Ishikawa (cell line): ENCODE data around the gene PTPRN2.

Experiments used
- EP300 ChIP-seq: IDR thresholded peaks from 2 replicates; pipeline ENCODE4 v1.6.1; 2012; ENCODE audit warnings: borderline replicate concordance
- RAD21 ChIP-seq: IDR thresholded peaks from 2 replicates; pipeline ENCODE4 v1.6.1; 2012; ENCODE audit warnings: low read depth
- TCF12 ChIP-seq: IDR thresholded peaks from 2 replicates; pipeline ENCODE4 v1.6.1; 2012; ENCODE audit warnings: low read depth
- TEAD4 ChIP-seq: IDR thresholded peaks from 2 replicates; pipeline ENCODE4 v1.6.1; 2012
- YY1 ChIP-seq: IDR thresholded peaks from 2 replicates; pipeline ENCODE4 v1.6.1; 2012; ENCODE audit warnings: low read depth
- TF ChIP-seq, protein P1 (sequence below): IDR thresholded peaks from 2 replicates; pipeline ENCODE4 v1.6.1; 2012
- TF ChIP-seq, protein P2 (sequence below): IDR thresholded peaks from 2 replicates; pipeline ENCODE4 v1.6.1; 2012; ENCODE audit warnings: low read depth, mild to moderate bottlenecking

DNA sequence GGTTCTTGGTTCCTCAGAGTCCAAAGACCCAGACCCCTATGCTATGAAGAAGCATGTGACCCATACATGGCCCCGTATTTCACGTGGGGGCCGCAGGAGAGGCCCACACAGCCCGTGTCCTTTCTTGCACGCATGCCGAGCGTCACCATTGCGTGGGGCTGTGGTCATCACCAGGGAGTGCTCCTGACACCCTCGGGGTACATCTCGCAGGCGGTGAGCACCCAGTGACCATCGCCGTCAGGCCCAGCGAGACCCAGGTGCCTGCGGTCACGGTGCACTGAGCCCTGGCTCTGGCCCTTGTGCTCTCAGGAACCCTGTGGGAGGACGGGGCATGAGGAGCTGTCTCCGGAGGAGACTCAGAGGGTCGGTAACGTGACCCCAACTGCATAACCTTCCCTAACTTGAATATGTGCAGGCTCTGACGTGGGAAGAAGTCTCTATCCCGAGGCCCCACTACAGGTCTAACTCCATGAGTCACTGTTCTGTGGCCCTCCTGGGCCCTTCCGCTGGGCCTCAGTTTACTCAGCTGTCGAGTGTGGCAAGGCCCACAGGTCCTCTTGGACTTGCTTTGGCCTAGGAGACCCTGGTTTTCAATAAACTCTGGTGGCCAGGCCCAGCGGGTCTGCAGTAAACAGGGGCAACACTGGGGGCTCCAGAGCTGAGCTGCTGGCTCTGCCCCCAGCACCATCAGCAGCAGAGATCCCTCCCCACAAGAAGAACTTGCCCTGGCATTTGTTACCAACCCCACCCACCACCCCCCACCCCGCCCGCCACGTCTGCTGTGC is 503.9 kb downstream of the PTPRN2 start:
- TF ChIP-seq, protein P1, sequence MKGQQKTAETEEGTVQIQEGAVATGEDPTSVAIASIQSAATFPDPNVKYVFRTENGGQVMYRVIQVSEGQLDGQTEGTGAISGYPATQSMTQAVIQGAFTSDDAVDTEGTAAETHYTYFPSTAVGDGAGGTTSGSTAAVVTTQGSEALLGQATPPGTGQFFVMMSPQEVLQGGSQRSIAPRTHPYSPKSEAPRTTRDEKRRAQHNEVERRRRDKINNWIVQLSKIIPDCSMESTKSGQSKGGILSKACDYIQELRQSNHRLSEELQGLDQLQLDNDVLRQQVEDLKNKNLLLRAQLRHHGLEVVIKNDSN: no peak
- TF ChIP-seq TCF12 (no peak), EP300 (no peak), RAD21 (no peak), YY1 (no peak), TEAD4 (no peak)
- TF ChIP-seq, protein P2, sequence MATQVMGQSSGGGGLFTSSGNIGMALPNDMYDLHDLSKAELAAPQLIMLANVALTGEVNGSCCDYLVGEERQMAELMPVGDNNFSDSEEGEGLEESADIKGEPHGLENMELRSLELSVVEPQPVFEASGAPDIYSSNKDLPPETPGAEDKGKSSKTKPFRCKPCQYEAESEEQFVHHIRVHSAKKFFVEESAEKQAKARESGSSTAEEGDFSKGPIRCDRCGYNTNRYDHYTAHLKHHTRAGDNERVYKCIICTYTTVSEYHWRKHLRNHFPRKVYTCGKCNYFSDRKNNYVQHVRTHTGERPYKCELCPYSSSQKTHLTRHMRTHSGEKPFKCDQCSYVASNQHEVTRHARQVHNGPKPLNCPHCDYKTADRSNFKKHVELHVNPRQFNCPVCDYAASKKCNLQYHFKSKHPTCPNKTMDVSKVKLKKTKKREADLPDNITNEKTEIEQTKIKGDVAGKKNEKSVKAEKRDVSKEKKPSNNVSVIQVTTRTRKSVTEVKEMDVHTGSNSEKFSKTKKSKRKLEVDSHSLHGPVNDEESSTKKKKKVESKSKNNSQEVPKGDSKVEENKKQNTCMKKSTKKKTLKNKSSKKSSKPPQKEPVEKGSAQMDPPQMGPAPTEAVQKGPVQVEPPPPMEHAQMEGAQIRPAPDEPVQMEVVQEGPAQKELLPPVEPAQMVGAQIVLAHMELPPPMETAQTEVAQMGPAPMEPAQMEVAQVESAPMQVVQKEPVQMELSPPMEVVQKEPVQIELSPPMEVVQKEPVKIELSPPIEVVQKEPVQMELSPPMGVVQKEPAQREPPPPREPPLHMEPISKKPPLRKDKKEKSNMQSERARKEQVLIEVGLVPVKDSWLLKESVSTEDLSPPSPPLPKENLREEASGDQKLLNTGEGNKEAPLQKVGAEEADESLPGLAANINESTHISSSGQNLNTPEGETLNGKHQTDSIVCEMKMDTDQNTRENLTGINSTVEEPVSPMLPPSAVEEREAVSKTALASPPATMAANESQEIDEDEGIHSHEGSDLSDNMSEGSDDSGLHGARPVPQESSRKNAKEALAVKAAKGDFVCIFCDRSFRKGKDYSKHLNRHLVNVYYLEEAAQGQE: no peak
